Osteoblast (primary cell): ENCODE results near the gene PPP1R3G. TPM values are rescaled to one million over a fixed set of nuclear protein-coding genes. Genes with fewer than 3 reads are reported as not detected.

Source experiments
- DNase-seq: peaks from one replicate; pipeline ENCODE4 v3.0.0; 2011; ENCODE audit warnings: low spot score, mixed read lengths; ENCODE audit not compliant: insufficient read length; ENCODE audit errors: missing footprints
- H2AFZ ChIP-seq: 2 replicates; pipeline ENCODE4 v1.6.0; 2011; ENCODE audit warnings: mild to moderate bottlenecking, low read length
- H3K27ac ChIP-seq: 2 replicates; pipeline ENCODE4 v1.5.1; 2011; ENCODE audit warnings: mild to moderate bottlenecking, low read depth, low read length, moderate library complexity
- H3K27me3 ChIP-seq: 2 replicates; pipeline ENCODE4 v1.6.0; 2012; ENCODE audit warnings: mild to moderate bottlenecking, control low read depth, inconsistent platforms, low read length, moderate library complexity; ENCODE audit not compliant: insufficient read depth
- H3K36me3 ChIP-seq: 2 replicates; pipeline ENCODE4 v1.5.1; 2011; ENCODE audit warnings: mild to moderate bottlenecking, low read length, control low read depth, moderate library complexity; ENCODE audit not compliant: insufficient read depth
- H3K4me1 ChIP-seq: 2 replicates; pipeline ENCODE4 v1.5.1; 2011; ENCODE audit warnings: mild to moderate bottlenecking, low read length, control low read depth, moderate library complexity; ENCODE audit not compliant: insufficient read depth
- H3K4me2 ChIP-seq: 2 replicates; pipeline ENCODE4 v1.6.0; 2011; ENCODE audit warnings: mild to moderate bottlenecking, low read length; ENCODE audit not compliant: insufficient read depth
- H3K4me3 ChIP-seq: fragments of 200-600 bp; sonication (generic); 3 replicates; pipeline ENCODE4 v1.5.1; 2012; ENCODE audit warnings: mild to moderate bottlenecking, low read length, inconsistent platforms; ENCODE audit not compliant: insufficient read depth
- H3K79me2 ChIP-seq: 2 replicates; pipeline ENCODE4 v1.6.0; 2012; ENCODE audit warnings: mild to moderate bottlenecking, low read length, control low read depth, inconsistent platforms; ENCODE audit not compliant: insufficient read depth
- H3K9me3 ChIP-seq: 2 replicates; pipeline ENCODE4 v1.5.1; 2011; ENCODE audit warnings: low read depth, low read length, control low read depth
- H4K20me1 ChIP-seq: 2 replicates; pipeline ENCODE4 v1.6.0; 2012; ENCODE audit warnings: mild to moderate bottlenecking, low read length, control low read depth; ENCODE audit not compliant: insufficient read depth
- total RNA-seq: library from RNA; depleted of rRNA; stranded (reverse); fragments of >200 nt; gene quantifications from 2 replicates; pipeline ENCODE4 v1.2.3, GENCODE V29; 2012
- TF ChIP-seq, protein P1 (sequence below): IDR thresholded peaks from 2 replicates; pipeline ENCODE4 v1.5.1; 2011; ENCODE audit warnings: mild to moderate bottlenecking, low read depth, low read length, moderate library complexity; ENCODE audit errors: extremely low read depth

Gene PPP1R3G
- total RNA-seq, 1 donor, result 3.3 TPM

DNA sequence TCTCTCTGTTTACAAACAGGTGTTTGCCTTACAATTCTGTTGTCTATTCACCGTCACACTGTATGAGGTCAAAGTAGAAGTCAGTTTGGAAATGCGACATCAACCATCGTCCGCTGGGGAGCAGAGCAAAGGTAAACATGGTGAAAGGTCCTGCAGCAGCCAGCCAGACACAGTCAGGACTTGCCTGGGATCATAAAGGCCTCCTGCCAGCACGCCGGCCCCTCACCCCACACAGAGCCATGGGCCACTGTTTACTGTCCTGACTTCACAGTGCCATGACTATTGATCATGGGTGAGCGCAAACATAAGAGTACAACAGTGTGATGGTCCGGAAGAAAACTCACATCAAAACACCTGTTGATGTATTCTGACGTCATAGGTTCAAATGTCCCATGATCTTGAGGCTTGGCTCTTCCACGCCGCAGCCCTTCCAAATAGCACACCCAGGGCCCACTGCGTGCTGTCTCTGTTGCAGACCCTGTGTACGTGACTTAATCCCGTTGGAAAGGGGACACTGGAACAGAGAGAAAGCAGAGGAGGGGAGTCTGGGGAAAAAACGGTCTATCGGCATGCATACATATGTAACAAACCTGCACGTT is 16.9 kb upstream of the PPP1R3G start:
- no peaks in the 10 kb centered on the region for H3K9me3 ChIP-seq
- no peak overlapping the region for H3K4me3 ChIP-seq
- H2AFZ ChIP-seq, result no peak overlapping the region
- no peak overlapping the region for H3K4me2 ChIP-seq
- no peaks in the 10 kb centered on the region for H4K20me1 ChIP-seq
- TF ChIP-seq, protein P1, sequence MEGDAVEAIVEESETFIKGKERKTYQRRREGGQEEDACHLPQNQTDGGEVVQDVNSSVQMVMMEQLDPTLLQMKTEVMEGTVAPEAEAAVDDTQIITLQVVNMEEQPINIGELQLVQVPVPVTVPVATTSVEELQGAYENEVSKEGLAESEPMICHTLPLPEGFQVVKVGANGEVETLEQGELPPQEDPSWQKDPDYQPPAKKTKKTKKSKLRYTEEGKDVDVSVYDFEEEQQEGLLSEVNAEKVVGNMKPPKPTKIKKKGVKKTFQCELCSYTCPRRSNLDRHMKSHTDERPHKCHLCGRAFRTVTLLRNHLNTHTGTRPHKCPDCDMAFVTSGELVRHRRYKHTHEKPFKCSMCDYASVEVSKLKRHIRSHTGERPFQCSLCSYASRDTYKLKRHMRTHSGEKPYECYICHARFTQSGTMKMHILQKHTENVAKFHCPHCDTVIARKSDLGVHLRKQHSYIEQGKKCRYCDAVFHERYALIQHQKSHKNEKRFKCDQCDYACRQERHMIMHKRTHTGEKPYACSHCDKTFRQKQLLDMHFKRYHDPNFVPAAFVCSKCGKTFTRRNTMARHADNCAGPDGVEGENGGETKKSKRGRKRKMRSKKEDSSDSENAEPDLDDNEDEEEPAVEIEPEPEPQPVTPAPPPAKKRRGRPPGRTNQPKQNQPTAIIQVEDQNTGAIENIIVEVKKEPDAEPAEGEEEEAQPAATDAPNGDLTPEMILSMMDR, result no peak
- H3K4me1 ChIP-seq, result no peaks in the 10 kb centered on the region
- no peaks in the 10 kb centered on the region for H3K79me2 ChIP-seq
- no peaks in the 10 kb centered on the region for H3K36me3 ChIP-seq
- no peaks in the 10 kb centered on the region for H3K27me3 ChIP-seq
- no peak overlapping the region for H3K27ac ChIP-seq
- no peak for DNase-seq

DNA sequence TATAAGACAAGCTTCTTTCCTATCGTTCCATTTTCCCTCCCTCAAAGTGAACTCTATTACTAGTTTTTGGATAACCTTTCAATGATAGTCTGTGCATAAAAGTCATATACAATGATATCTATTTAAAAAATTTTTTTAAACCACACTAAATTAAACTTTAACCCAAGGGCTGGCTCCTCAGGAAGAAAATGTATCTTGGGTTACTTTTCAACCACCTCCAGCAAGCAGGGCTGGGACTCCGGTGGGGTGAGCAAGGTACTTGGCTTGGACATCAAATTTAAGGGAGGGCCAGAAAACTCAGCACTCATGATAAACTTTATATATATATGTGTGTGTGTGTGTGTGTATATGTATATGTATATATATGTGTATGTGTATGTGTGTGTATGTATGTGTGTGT is 13.9 kb upstream of the PPP1R3G start:
- TF ChIP-seq, protein P1, result no peak
- H3K4me2 ChIP-seq, result no peak overlapping the region
- H3K27me3 ChIP-seq, result no peaks in the 10 kb centered on the region
- no peak for DNase-seq
- H4K20me1 ChIP-seq, result no peaks in the 10 kb centered on the region
- H3K4me1 ChIP-seq, result no peaks in the 10 kb centered on the region
- no peak overlapping the region for H2AFZ ChIP-seq
- no peaks in the 10 kb centered on the region for H3K79me2 ChIP-seq
- H3K4me3 ChIP-seq, result no peak overlapping the region
- no peaks in the 10 kb centered on the region for H3K36me3 ChIP-seq
- no peak overlapping the region for H3K27ac ChIP-seq
- H3K9me3 ChIP-seq, result no peaks in the 10 kb centered on the region

DNA sequence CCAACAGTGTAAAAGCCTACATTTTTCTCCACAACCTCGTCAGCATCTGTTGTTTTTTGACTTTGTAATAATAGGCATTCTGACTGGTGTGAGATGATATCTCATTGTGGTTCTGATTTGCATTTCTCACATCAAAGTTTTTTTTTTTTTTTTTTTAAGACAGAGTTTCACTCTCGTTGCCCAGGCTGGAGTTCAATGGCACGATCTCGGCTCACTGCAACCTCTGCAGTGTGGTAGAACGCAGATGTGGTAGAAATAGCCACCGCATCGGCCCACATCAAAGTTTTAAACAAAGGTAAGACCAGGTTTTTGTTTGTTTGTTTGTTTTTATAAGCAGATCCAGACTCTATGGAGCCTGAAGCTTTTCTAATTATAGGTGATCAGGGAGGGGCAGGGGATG is 12.7 kb upstream of the PPP1R3G start:
- TF ChIP-seq, protein P1, result no peak
- no peaks in the 10 kb centered on the region for H3K36me3 ChIP-seq
- no peaks in the 10 kb centered on the region for H3K9me3 ChIP-seq
- H3K4me1 ChIP-seq, result no peaks in the 10 kb centered on the region
- H3K79me2 ChIP-seq, result no peaks in the 10 kb centered on the region
- H3K27ac ChIP-seq, result no peak overlapping the region
- no peak overlapping the region for H3K4me2 ChIP-seq
- no peak for DNase-seq
- H4K20me1 ChIP-seq, result no peaks in the 10 kb centered on the region
- H3K4me3 ChIP-seq, result no peak overlapping the region
- no peaks in the 10 kb centered on the region for H3K27me3 ChIP-seq
- no peak overlapping the region for H2AFZ ChIP-seq

DNA sequence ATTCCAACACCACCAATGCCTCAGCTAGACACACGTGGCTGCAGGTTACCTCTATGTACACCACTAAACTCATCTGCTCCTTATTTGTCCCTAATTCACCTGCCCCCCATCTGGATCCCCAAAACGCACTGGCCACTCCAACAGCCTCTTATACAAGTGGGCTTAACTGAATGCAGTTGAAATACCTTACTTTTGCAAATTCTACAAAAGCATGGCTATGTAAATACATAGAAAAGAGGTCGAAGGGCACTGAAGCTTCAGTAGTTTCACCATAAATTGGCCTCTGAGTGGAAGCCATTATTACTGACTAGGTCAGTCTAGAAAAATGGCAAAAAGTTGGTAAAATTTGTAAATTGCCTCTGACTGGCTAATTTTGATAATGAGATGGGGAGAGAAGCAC is 11.1 kb upstream of the PPP1R3G start:
- Histone ChIP-seq H3K79me2 (no peaks in the 10 kb centered on the region), H2AFZ (no peak overlapping the region), H3K36me3 (no peaks in the 10 kb centered on the region), H3K9me3 (no peaks in the 10 kb centered on the region), H4K20me1 (no peaks in the 10 kb centered on the region), H3K4me2 (no peak overlapping the region), H3K4me1 (no peaks in the 10 kb centered on the region), H3K27me3 (no peaks in the 10 kb centered on the region), H3K4me3 (no peak overlapping the region), H3K27ac (no peak overlapping the region)
- TF ChIP-seq, protein P1, result no peak
- no peak for DNase-seq
